ENCODE data around the gene EME1. TPM values are rescaled to one million over a fixed set of nuclear protein-coding genes. Genes with fewer than 3 reads are reported as not detected.

Gene EME1
- total and polyA plus RNA-seq, 2 of the 8 experiments (the other 6 are each of a cell fraction or from before 2014, with no cell fraction given): 13.9 to 16.3 TPM

- 81% methylated on average over 4 of the region's 4 CpGs; no CpG with 5 or more reads in 1 of the 2 experiments for WGBS, 2 experiments (ENCODE audit: extremely low coverage in 1 of 2, insufficient coverage in 1 of 2, insufficient read length in 1 of 2, insufficient replicate concordance in 2 of 2, low coverage in 1 of 2, low lambda C conversion rate in 2 of 2, missing lambda C conversion rate in 1 of 2)
Measured at GRCh38 chr17:50429793-50430192, 56.8 kb downstream of the EME1 start.

More at GRCh38 chr17:50429793-50430192, 56.8 kb downstream of the EME1 start:
- Histone ChIP-seq H3K23me2 (ENCODE audit: low read depth, low read length) (peaks cover 11% of the 10 kb centered on the region; the same call in 1 of the 2 replicates), H3K4me1 (replicated peaks in 1 of 4; ENCODE audit: control insufficient read depth in 3 of 4, insufficient read depth in 4 of 4, low read length in 3 of 4) (peaks cover 6 to 13% (median 10%) of the 10 kb centered on the region in 4 experiments), H2BK120ac (replicated peaks; ENCODE audit: low read depth, low read length) (no peak overlapping the region), H3K23ac (ENCODE audit: insufficient read length) (no peak overlapping the region), H3K27me3 (replicated peaks in 1 of 4; ENCODE audit: control insufficient read depth in 3 of 4, extremely low read depth in 1 of 4, insufficient read depth in 3 of 4, low read length in 3 of 4) (no peaks in the 10 kb centered on the region; a peak in 2 of 7 replicates), H2AFZ (ENCODE audit: low read length) (no peak overlapping the region), H2BK5ac (ENCODE audit: low read depth, low read length) (no peak overlapping the region), H2AK5ac (ENCODE audit: low read depth, low read length) (no peak overlapping the region), H3K4ac (replicated peaks; ENCODE audit: insufficient read length, low read depth, low read length) (no peak overlapping the region), H4K20me1 (replicated peaks in 1 of 2; ENCODE audit: control insufficient read depth in 1 of 2, insufficient read depth in 2 of 2, low read length in 2 of 2) (no peaks in the 10 kb centered on the region), H4K8ac (ENCODE audit: extremely low read depth, insufficient read depth, low read length) (no peak overlapping the region), H3K4me2 (ENCODE audit: insufficient read depth in 1 of 2, low read depth in 2 of 2, low read length in 2 of 2) (no peak overlapping the region), H3K9me3 (ENCODE audit: insufficient read depth in 2 of 2, low read depth in 1 of 2, low read length in 1 of 2) (no peaks in the 10 kb centered on the region), H2BK12ac (ENCODE audit: low read depth, low read length) (no peak overlapping the region), H2BK20ac (ENCODE audit: low read length) (no peak overlapping the region), H3K79me1 (ENCODE audit: low read depth, low read length) (no peaks in the 10 kb centered on the region), H4K5ac (ENCODE audit: insufficient read length, low read depth, low read length) (no peak overlapping the region), H3K79me2 (ENCODE audit: control insufficient read depth in 1 of 2, insufficient read depth in 2 of 2, low read length in 2 of 2) (no peaks in the 10 kb centered on the region), H4K91ac (replicated peaks; ENCODE audit: insufficient read length, low read length) (no peak overlapping the region), H3K4me3 (ENCODE audit: extremely low read depth in 1 of 4, insufficient read depth in 2 of 4, low read depth in 3 of 4, low read length in 4 of 4) (no peak overlapping the region), H3K18ac (ENCODE audit: extremely low read depth, low read length) (no peak overlapping the region), H2BK15ac (ENCODE audit: low read length) (no peak overlapping the region), H3K14ac (ENCODE audit: insufficient read length) (no peak overlapping the region), H3K27ac (ENCODE audit: low read depth, low read length) (no peak overlapping the region), H3K36me3 (ENCODE audit: control insufficient read depth in 2 of 4, insufficient read depth in 4 of 4, low read length in 3 of 4) (no peaks in the 10 kb centered on the region), H3K9ac (replicated peaks in 1 of 4; ENCODE audit: extremely low read depth in 1 of 4, low read depth in 3 of 4, low read length in 3 of 4) (no peak overlapping the region), H3K56ac (replicated peaks; ENCODE audit: insufficient read length, low read depth, low read length) (no peak overlapping the region)
- ChIA-PET CTCF (ENCODE audit: partially characterized antibody) (interaction anchor here (0.6 to 8.3 kb wide), 5 partner anchors 11 to 791 kb away, joined by 3 to 87 read pairs (median 4); partner anchors contain the start of genes LRRC59 and RSAD1), POLR2A (ENCODE audit: partially characterized antibody) (interaction anchor here (1.3 to 2.7 kb wide), 2 partner anchors 14 to 32 kb away, joined by 3 to 9 read pairs; partner anchors contain the start of gene LRRC59)
- DNase-seq (ENCODE audit: low read depth in 1 of 2, low spot score in 2 of 2) (no peak), FAIRE-seq (no peak)
- TF ChIP-seq SP1 (IDR thresholded peaks at IDR 0.05; ENCODE audit: low read depth, low read length) (no peak), SP4 (IDR thresholded peaks at IDR 0.05; ENCODE audit: low read length) (no peak), TCF12 (IDR thresholded peaks at IDR 0.05; ENCODE audit: low read depth, low read length) (no peak), GTF2F1 (IDR thresholded peaks at IDR 0.05; ENCODE audit: borderline replicate concordance, low read depth, low read length) (no peak), FOSL1 (IDR thresholded peaks at IDR 0.05; ENCODE audit: insufficient read depth, low read depth, low read length) (no peak), BCL11A (IDR thresholded peaks at IDR 0.05; ENCODE audit: low read depth in 2 of 2, low read length in 2 of 2) (no peak), KDM4A (IDR thresholded peaks at IDR 0.05; ENCODE audit: low read depth, low read length, severe bottlenecking) (no peak), CREB1 (IDR thresholded peaks at IDR 0.05) (no peak), POLR2AphosphoS5 (IDR thresholded peaks at IDR 0.05; ENCODE audit: low read depth, low read length) (no peak), BRCA1 (IDR thresholded peaks at IDR 0.05; ENCODE audit: low read depth, low read length) (no peak), SRF (IDR thresholded peaks at IDR 0.05; ENCODE audit: low read depth, low read length) (no peak), BACH1 (IDR thresholded peaks at IDR 0.05; ENCODE audit: low read length) (no peak)

Measured in H1 (cell line).